SK-N-SH (cell line): Measurements from ENCODE around the gene ZNF777. TPM values are rescaled to one million over a fixed set of nuclear protein-coding genes. Genes with fewer than 3 reads are reported as not detected.

ENCODE experiments used
- CTCF ChIA-PET: fragments of 300-600, 350-600 bp; formaldehyde crosslinking; extraction: SDS; loops from one replicate; lab custom pipeline; 2021; lab: Yijun Ruan, JAX
- POLR2A ChIA-PET: fragments of 350-600 bp; sonication (Branson Sonifier 250); formaldehyde crosslinking; extraction: SDS; loops from one replicate; lab custom pipeline; 2020; ENCODE audit warnings: antibody characterized with exemption, inconsistent platforms; lab: Yijun Ruan, JAX
- DNase-seq: peaks from one replicate; pipeline ENCODE4 v3.0.0; 2012
- H2AFZ ChIP-seq: fragments of 200-600 bp; sonication (generic); 2 replicates; pipeline ENCODE4 v1.8.1; 2016; ENCODE audit warnings: antibody characterized with exemption, mild to moderate bottlenecking, low read depth
- H3F3A ChIP-seq: fragments of 200-600 bp; sonication (generic); replicated peaks from 2 replicates; pipeline ENCODE3; 2016; ENCODE audit warnings: antibody characterized with exemption, mild to moderate bottlenecking; ENCODE audit not compliant: insufficient read depth
- H3K27ac ChIP-seq, 2 experiments: fragments of 200-500 bp in 1 of 2; fragments of 200-600 bp in 1 of 2; sonication (Bioruptor generic) in 1 of 2; sonication (generic), shearing (Covaris generic) in 1 of 2; 2 replicates each; pipeline versions ENCODE4 v1.5.1 to v1.6.1; 2014 to 2016; ENCODE audit warnings: low read depth in 2 of 2, inconsistent platforms in 1 of 2, low read length in 1 of 2, mild to moderate bottlenecking in 1 of 2, mixed read lengths in 1 of 2
- H3K27me3 ChIP-seq: fragments of 200-600 bp; sonication (generic), shearing (Covaris generic); 2 replicates; pipeline ENCODE4 v1.6.1; 2016; ENCODE audit warnings: mixed run types; ENCODE audit not compliant: insufficient read depth
- H3K36me3 ChIP-seq, 2 experiments: fragments of 200-500 bp in 1 of 2; fragments of 200-600 bp in 1 of 2; sonication (Bioruptor generic) in 1 of 2; sonication (generic) in 1 of 2; replicated peaks in 1 of 2; 2 replicates each; pipeline versions ENCODE3 to v1.5.1; 2014 to 2016; ENCODE audit warnings: low read length in 1 of 2, mild to moderate bottlenecking in 1 of 2; ENCODE audit not compliant: insufficient read depth in 2 of 2, control insufficient read depth in 1 of 2
- H3K4me1 ChIP-seq, 2 experiments: fragments of 200-500 bp in 1 of 2; fragments of 200-600 bp in 1 of 2; sonication (Bioruptor generic) in 1 of 2; sonication (generic), shearing (Covaris generic) in 1 of 2; 2 replicates each; pipeline versions ENCODE4 v1.5.1 to v1.6.1; 2014 to 2016; ENCODE audit warnings: low read depth in 1 of 2, low read length in 1 of 2, mixed run types in 1 of 2; ENCODE audit not compliant: insufficient read depth in 2 of 2, control insufficient read depth in 1 of 2
- H3K4me2 ChIP-seq: fragments of 200-600 bp; sonication (generic), shearing (Covaris generic); 2 replicates; pipeline ENCODE4 v1.6.1; 2017; ENCODE audit warnings: mixed run types
- H3K4me3 ChIP-seq, 2 experiments: fragments of 200-500 bp in 1 of 2; fragments of 200-600 bp in 1 of 2; sonication (Bioruptor generic) in 1 of 2; sonication (generic), shearing (Covaris generic) in 1 of 2; 2 replicates each; pipeline versions ENCODE4 v1.5.1 to v1.8.1; 2014 to 2016; ENCODE audit warnings: low read depth in 2 of 2, inconsistent platforms in 1 of 2, low read length in 1 of 2, mild to moderate bottlenecking in 1 of 2, mixed read lengths in 1 of 2, moderate library complexity in 1 of 2
- H3K79me2 ChIP-seq: fragments of 200-600 bp; sonication (generic); 2 replicates; pipeline ENCODE4 v1.8.1; 2017; ENCODE audit warnings: mild to moderate bottlenecking; ENCODE audit not compliant: insufficient read depth
- H3K9ac ChIP-seq: fragments of 200-600 bp; sonication (generic); 2 replicates; pipeline ENCODE4 v1.6.1; 2017; ENCODE audit warnings: mixed run types
- H3K9me2 ChIP-seq: fragments of 200-600 bp; sonication (generic); 2 replicates; pipeline ENCODE4 v1.6.1; 2017; ENCODE audit warnings: mixed run types
- H3K9me3 ChIP-seq: fragments of 200-600 bp; sonication (generic); 2 replicates; pipeline ENCODE4 v1.6.1; 2017; ENCODE audit warnings: mixed run types, mild to moderate bottlenecking, moderate library complexity
- H4K20me1 ChIP-seq: fragments of 200-600 bp; sonication (generic); 2 replicates; pipeline ENCODE4 v1.6.1; 2017; ENCODE audit warnings: mild to moderate bottlenecking, mixed run types; ENCODE audit not compliant: insufficient read depth
- EP300 ChIP-seq, 2 experiments: IDR thresholded peaks; 2 replicates each; pipeline versions ENCODE4 v1.4.0 to v1.6.1; 2012; ENCODE audit warnings: borderline replicate concordance in 1 of 2, low read depth in 1 of 2, low read length in 1 of 2
- FOSL2 ChIP-seq: IDR thresholded peaks from 2 replicates; pipeline ENCODE4 v1.4.0; 2012; ENCODE audit warnings: low read depth, mild to moderate bottlenecking, moderate library complexity, borderline replicate concordance
- MXI1 ChIP-seq: IDR thresholded peaks from 2 replicates; pipeline ENCODE4 v1.6.1; 2012; ENCODE audit warnings: mild to moderate bottlenecking, low read depth, low read length, improper control_type of control experiment
- NFIC ChIP-seq: IDR thresholded peaks from 2 replicates; pipeline ENCODE4 v1.4.0; 2012; ENCODE audit warnings: borderline replicate concordance
- NRF1 ChIP-seq: IDR thresholded peaks from 2 replicates; pipeline ENCODE4 v1.6.1; 2012; ENCODE audit warnings: low read depth, mild to moderate bottlenecking, low read length
- RFX5 ChIP-seq: IDR thresholded peaks from 2 replicates; pipeline ENCODE4 v1.6.1; 2012; ENCODE audit warnings: mild to moderate bottlenecking, improper control_type of control experiment, low read length
- RXRA ChIP-seq: IDR thresholded peaks from 2 replicates; pipeline ENCODE4 v1.4.0; 2012; ENCODE audit warnings: low read depth, mild to moderate bottlenecking, borderline replicate concordance
- SMC3 ChIP-seq: IDR thresholded peaks from 2 replicates; pipeline ENCODE4 v1.6.1; 2012; ENCODE audit warnings: low read depth, low read length, improper control_type of control experiment
- TEAD4 ChIP-seq: IDR thresholded peaks from 2 replicates; pipeline ENCODE4 v1.4.0; 2012; ENCODE audit warnings: mild to moderate bottlenecking, borderline replicate concordance; ENCODE audit not compliant: insufficient read depth
- YY1 ChIP-seq: IDR thresholded peaks from 2 replicates; pipeline ENCODE4 v1.4.0; 2012; ENCODE audit warnings: low read depth, mild to moderate bottlenecking
- WGBS: methylation state at CpG from one replicate; pipeline ENCODE4 v1.1.6; 2017; ENCODE audit warnings: low lambda C conversion rate; 5-methylcytosine and 5-hydroxymethylcytosine counted together
- polyA plus RNA-seq, 3 experiments: library from polyadenylated mRNA; depleted of rRNA; stranded (reverse); fragments of >200 nt; gene quantifications; 2 replicates each; pipeline ENCODE4 v1.2.3, GENCODE V29; 2012
- TF ChIP-seq, protein P1 (sequence below): fragments of 150-350 bp; IDR thresholded peaks from 2 replicates; pipeline ENCODE4 v1.6.1; 2016; ENCODE audit warnings: mild to moderate bottlenecking, low read depth, low read length
- TF ChIP-seq, protein P2 (sequence below): IDR thresholded peaks from 2 replicates; pipeline ENCODE4 v1.6.1; 2012; ENCODE audit warnings: mild to moderate bottlenecking, low read depth, low read length, moderate library complexity
- TF ChIP-seq, protein P3 (sequence below): fragments of 200-600 bp; sonication (generic); IDR thresholded peaks from 2 replicates; pipeline ENCODE4 v1.6.1; 2017; ENCODE audit warnings: antibody characterized with exemption, mild to moderate bottlenecking, moderate library complexity
- TF ChIP-seq, protein P4 (sequence below): fragments of 150-350 bp; IDR thresholded peaks from 2 replicates; pipeline ENCODE4 v1.6.1; 2017; ENCODE audit warnings: antibody characterized with exemption, low read length, low read depth, borderline replicate concordance
- TF ChIP-seq, protein P5 (sequence below): IDR thresholded peaks from 2 replicates; pipeline ENCODE4 v1.4.0; 2012; ENCODE audit warnings: low read depth, borderline replicate concordance

Gene ZNF777
- polyA plus RNA-seq, 1 of the 3 experiments (the other 2 are of a cell fraction) = 6.2 TPM

DNA sequence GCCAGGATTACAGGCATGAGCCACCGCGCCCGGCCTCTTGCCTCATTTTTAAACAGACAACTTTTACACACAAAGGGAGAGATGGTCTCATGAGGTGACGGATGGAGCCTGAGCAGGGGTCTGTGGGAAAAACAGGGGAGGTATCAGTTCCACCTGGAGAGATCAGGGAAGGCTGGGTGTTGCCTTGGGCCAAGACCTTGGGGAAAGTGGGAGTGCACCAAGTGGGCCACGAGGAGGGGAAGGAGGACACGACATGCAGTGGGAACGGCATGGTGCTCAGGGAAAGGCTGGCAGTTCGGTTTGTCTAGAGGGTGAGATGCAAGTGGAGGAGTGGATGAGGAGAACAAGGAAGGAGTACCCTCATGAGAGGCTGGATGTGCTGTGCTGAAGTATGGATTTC lies 8.9 kb upstream of the ZNF777 start (continued):
- TF ChIP-seq, protein P1, sequence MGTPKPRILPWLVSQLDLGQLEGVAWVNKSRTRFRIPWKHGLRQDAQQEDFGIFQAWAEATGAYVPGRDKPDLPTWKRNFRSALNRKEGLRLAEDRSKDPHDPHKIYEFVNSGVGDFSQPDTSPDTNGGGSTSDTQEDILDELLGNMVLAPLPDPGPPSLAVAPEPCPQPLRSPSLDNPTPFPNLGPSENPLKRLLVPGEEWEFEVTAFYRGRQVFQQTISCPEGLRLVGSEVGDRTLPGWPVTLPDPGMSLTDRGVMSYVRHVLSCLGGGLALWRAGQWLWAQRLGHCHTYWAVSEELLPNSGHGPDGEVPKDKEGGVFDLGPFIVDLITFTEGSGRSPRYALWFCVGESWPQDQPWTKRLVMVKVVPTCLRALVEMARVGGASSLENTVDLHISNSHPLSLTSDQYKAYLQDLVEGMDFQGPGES = no peak
- TF ChIP-seq, protein P2, sequence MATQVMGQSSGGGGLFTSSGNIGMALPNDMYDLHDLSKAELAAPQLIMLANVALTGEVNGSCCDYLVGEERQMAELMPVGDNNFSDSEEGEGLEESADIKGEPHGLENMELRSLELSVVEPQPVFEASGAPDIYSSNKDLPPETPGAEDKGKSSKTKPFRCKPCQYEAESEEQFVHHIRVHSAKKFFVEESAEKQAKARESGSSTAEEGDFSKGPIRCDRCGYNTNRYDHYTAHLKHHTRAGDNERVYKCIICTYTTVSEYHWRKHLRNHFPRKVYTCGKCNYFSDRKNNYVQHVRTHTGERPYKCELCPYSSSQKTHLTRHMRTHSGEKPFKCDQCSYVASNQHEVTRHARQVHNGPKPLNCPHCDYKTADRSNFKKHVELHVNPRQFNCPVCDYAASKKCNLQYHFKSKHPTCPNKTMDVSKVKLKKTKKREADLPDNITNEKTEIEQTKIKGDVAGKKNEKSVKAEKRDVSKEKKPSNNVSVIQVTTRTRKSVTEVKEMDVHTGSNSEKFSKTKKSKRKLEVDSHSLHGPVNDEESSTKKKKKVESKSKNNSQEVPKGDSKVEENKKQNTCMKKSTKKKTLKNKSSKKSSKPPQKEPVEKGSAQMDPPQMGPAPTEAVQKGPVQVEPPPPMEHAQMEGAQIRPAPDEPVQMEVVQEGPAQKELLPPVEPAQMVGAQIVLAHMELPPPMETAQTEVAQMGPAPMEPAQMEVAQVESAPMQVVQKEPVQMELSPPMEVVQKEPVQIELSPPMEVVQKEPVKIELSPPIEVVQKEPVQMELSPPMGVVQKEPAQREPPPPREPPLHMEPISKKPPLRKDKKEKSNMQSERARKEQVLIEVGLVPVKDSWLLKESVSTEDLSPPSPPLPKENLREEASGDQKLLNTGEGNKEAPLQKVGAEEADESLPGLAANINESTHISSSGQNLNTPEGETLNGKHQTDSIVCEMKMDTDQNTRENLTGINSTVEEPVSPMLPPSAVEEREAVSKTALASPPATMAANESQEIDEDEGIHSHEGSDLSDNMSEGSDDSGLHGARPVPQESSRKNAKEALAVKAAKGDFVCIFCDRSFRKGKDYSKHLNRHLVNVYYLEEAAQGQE = no peak
- TF ChIP-seq MXI1 = no peak
- TF ChIP-seq TEAD4 = no peak
- TF ChIP-seq SMC3 = no peak
- TF ChIP-seq YY1 = no peak

DNA sequence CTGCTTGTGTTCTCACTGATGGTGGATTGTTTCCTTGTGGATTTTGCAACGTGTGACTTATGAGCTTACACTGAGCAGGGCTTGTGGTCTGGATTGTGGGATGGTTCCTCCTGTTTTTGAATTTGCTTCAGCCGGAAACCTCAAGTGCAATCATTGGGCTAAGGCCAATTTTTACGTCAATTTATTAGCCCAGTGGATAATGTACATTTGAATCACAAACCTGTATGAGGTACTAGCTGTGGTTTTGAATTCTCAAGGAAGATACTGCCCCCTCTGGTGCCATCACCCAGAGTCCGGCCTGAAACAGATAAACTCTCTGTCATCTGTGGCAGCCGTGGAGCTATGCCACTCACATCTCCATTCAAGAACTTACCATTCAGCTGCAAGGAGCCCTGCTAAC lies 7.3 kb upstream of the ZNF777 start:
- Histone ChIP-seq H3K4me3 (no peak overlapping the region), H3K4me1 (no peaks in the 10 kb centered on the region), H3K9me3 (0 out of 2 replicates have a peak, but pooled peaks cover 5% of the 10 kb centered on the region), H3K27ac (no peak overlapping the region), H4K20me1 (no peaks in the 10 kb centered on the region), H3K4me2 (no peak overlapping the region), H2AFZ (no peak overlapping the region), H3K36me3 (peaks cover 13 to 22% of the 10 kb centered on the region in 2 experiments), H3K9me2 (no peaks in the 10 kb centered on the region), H3K79me2 (no peaks in the 10 kb centered on the region), H3K9ac (no peak overlapping the region), H3F3A (no peaks in the 10 kb centered on the region), H3K27me3 (no peaks in the 10 kb centered on the region)
- TF ChIP-seq, protein P3, sequence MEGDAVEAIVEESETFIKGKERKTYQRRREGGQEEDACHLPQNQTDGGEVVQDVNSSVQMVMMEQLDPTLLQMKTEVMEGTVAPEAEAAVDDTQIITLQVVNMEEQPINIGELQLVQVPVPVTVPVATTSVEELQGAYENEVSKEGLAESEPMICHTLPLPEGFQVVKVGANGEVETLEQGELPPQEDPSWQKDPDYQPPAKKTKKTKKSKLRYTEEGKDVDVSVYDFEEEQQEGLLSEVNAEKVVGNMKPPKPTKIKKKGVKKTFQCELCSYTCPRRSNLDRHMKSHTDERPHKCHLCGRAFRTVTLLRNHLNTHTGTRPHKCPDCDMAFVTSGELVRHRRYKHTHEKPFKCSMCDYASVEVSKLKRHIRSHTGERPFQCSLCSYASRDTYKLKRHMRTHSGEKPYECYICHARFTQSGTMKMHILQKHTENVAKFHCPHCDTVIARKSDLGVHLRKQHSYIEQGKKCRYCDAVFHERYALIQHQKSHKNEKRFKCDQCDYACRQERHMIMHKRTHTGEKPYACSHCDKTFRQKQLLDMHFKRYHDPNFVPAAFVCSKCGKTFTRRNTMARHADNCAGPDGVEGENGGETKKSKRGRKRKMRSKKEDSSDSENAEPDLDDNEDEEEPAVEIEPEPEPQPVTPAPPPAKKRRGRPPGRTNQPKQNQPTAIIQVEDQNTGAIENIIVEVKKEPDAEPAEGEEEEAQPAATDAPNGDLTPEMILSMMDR = no peak
- TF ChIP-seq RFX5 (no peak), NFIC (no peak), SMC3 (no peak), RXRA (no peak), NRF1 (no peak), FOSL2 (no peak), EP300 (IDR thresholded peaks at IDR 0.05; ENCODE audit: borderline replicate concordance in 1 of 2, low read depth in 1 of 2, low read length in 1 of 2) (no peak)
- TF ChIP-seq, protein P4, sequence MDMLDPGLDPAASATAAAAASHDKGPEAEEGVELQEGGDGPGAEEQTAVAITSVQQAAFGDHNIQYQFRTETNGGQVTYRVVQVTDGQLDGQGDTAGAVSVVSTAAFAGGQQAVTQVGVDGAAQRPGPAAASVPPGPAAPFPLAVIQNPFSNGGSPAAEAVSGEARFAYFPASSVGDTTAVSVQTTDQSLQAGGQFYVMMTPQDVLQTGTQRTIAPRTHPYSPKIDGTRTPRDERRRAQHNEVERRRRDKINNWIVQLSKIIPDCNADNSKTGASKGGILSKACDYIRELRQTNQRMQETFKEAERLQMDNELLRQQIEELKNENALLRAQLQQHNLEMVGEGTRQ = no peak
- TF ChIP-seq, protein P5, sequence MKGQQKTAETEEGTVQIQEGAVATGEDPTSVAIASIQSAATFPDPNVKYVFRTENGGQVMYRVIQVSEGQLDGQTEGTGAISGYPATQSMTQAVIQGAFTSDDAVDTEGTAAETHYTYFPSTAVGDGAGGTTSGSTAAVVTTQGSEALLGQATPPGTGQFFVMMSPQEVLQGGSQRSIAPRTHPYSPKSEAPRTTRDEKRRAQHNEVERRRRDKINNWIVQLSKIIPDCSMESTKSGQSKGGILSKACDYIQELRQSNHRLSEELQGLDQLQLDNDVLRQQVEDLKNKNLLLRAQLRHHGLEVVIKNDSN = no peak
- TF ChIP-seq, protein P1 = no peak
- DNase-seq = no peak
- POLR2A ChIA-PET = no interaction called here
- CTCF ChIA-PET = interaction anchor here (1.1 kb wide), 1 partner anchor 158 kb away, joined by 3 read pairs; no protein-coding TSS in a partner anchor
- WGBS = 83% methylated on average over 5 of the region's 5 CpGs
